Inflammatory macrophage treated with lipopolysaccharide for 4 hours (primary cell): ENCODE data around the gene SIPA1.
A peak's percentile ranks its signal among the peaks of the same experiment; 100 is the strongest.

Experiments used
- DNase-seq: peaks from one replicate; pipeline ENCODE4 v3.0.0-alpha.2; 2020

SIPA1 gene, protein sequence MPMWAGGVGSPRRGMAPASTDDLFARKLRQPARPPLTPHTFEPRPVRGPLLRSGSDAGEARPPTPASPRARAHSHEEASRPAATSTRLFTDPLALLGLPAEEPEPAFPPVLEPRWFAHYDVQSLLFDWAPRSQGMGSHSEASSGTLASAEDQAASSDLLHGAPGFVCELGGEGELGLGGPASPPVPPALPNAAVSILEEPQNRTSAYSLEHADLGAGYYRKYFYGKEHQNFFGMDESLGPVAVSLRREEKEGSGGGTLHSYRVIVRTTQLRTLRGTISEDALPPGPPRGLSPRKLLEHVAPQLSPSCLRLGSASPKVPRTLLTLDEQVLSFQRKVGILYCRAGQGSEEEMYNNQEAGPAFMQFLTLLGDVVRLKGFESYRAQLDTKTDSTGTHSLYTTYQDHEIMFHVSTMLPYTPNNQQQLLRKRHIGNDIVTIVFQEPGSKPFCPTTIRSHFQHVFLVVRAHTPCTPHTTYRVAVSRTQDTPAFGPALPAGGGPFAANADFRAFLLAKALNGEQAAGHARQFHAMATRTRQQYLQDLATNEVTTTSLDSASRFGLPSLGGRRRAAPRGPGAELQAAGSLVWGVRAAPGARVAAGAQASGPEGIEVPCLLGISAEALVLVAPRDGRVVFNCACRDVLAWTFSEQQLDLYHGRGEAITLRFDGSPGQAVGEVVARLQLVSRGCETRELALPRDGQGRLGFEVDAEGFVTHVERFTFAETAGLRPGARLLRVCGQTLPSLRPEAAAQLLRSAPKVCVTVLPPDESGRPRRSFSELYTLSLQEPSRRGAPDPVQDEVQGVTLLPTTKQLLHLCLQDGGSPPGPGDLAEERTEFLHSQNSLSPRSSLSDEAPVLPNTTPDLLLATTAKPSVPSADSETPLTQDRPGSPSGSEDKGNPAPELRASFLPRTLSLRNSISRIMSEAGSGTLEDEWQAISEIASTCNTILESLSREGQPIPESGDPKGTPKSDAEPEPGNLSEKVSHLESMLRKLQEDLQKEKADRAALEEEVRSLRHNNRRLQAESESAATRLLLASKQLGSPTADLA

DNA sequence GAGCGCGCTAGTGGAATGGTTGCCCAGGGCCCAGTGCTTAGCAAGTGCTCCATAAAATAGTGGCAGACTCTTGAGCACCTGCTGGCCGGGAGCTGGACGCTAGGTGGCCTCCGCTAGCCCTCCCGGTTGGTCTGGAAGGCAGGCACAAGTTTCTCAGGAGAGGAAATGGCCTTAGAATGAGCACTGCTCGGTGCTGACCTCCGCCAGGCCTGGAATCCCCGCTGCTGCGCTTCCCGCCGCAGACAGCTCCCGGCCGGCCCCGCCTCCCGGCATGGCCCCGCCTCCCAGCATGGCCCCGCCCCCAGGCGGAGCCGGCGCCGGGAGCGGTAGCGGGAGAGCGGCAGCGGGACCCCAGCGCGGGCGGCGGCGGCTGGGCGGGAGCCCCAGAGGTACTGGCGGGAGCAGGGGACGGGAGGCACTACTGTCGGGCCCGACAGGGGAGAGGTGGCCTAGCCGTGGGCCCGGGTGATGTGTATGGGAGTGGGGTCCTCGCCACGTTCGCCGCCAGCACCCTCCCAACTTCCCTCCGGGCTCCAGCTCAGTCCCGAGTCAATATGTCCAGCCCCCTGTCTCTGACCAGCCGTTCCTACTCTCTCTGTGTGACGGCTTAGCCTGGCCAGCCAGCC, at the start of gene SIPA1:
Gene SIPA1 (plus strand): TSS at position 308 of the 626 bp plus-strand sequence. CDS start 2,821 bp downstream, outside the sequence.
- DNase-seq, result peak; percentile 89

DNA sequence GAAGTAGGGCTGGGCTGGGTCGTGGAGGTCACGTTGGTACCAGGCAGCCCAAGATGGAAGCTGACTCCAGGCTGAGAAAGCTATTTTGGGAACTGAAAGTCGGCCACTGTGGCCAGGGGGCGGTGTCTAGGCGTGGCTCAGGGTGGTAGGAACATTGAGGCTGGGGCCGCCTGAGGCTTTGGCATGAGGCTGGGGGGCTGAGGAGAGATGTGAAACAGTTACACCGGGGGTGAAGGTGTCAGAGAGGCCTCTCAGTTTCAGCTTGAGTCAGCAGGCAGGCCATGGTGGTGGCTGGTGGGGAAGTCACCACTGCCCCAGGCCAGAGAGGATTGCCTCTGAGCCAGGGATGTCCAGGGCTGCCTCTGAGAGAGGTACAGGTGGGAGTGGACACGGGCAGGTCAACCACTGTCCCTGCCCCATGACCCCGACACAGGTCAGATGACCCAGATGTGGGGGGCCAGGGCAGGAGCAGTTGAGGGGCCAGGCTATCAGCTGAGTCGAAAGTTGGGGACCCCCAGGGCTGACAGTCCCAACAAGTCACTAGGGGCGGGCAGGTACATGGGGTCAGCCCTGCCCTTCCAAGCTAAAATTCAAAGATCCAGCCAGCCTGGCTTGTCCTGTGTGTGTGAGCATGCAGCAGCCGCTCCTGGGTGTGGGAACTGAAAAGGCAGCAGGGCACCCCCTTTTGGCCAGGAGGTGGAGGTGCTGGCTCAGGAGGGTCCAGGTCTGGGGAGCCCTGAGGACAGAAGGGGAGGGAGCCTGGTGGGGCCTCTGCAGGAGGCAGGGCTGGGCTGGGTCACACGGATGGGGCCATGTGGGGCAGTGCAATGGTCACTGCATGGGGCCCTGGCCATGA, 49.5 kb upstream of the SIPA1 start:
- DNase-seq, result peak; percentile 83

DNA sequence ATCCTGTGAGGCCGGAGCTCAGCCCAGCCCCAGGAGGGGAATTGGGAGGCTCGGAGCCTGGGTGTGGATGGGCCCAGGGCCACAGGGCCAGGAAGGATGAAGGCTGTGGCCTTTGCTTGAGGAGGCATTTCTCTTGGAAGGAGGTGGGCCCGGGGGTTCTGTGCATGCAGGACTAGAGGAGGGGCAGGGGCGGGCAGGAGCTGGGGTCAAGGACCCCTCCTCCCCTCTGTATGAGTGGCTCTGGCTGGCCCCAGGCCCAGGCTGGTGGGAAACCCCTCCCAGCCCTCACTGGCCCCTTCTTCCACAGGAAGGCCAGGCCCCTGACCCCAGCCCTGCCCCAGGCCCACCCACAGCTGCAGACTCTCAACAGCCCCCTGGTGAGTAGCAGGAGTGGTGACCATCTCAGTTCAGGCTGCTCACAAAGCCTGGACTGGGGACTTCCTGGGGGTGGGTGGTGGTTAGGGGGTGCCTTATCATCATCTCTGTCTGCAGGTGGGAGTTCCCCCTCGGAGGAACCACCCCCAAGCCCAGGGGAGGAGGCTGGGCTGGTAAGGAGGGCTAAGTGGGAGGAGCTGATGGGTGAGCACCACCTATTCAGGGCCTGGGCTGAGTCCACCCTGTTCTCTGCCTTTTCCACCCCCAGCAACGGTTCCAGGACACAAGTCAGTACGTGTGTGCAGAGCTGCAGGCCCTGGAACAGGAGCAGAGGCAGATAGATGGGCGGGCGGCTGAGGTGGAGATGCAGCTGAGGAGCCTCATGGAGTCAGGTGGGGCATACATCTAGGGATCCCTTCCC, 48.3 kb upstream of the SIPA1 start:
- no peak for DNase-seq

GRCh38 chr11:65590240-65590738, 47.6 kb upstream of the SIPA1 start:
- no peak for DNase-seq

- DNase-seq, result no peak
Measured at GRCh38 chr11:65591939-65592857, 45.7 kb upstream of the SIPA1 start.

- no peak for DNase-seq
Measured at GRCh38 chr11:65592858-65593517, 44.9 kb upstream of the SIPA1 start.

DNA sequence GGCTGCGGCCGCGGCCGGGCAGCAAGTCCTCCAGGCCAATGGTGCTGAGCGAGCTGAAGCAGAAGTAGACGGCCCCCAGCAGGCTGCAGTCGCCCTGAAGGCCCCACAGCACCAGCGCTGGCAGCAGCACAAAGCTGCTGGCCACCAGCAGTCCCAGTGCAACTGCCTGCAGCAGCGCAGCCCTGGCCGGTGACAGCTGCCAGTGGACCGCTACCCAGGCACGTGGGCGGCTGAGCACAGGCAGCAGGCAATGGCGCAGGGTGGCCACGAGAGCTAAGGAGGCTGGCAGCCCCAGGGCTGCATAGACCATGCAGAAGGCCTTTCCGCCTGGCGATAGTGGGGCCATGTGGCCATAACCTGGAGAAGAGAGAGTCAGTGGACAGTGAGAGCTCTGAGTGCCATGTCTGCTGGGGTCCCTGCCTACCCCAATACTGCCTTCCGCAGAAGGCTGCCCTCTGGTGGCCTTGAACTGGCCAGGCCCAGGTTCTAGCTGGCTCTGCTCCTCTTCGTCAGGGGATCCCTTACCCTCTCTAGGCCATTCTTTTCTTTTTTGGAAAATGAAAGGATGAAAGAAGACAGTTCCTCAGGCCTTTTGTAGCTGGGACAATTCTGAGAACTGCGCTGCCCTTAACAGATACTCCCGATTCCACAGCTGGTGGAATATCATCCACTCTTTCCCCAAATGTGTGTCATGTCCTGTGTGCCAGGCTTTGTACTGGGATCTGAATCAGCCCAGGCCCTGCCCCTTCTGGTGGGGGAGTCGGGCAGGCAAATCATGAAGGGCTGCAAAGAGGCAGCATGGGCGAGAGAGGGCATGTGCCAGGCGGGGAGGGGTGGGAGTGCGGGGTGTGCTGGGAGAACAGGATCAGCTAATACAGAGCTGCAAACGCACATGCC, 44.1 kb upstream of the SIPA1 start:
- peak; percentile 53 for DNase-seq

- no peak for DNase-seq
Measured at GRCh38 chr11:65595131-65595530, 42.8 kb upstream of the SIPA1 start.

GRCh38 chr11:65595543-65596281, 42.2 kb upstream of the SIPA1 start, which contains the start of gene KCNK7:
Gene KCNK7, minus strand, starts transcription at chr11:65595800. Its CDS starts 28 bp downstream, at chr11:65595772.
- DNase-seq, result no peak

GRCh38 chr11:65596520-65596919, 41.4 kb upstream of the SIPA1 start:
- DNase-seq, result no peak

DNA sequence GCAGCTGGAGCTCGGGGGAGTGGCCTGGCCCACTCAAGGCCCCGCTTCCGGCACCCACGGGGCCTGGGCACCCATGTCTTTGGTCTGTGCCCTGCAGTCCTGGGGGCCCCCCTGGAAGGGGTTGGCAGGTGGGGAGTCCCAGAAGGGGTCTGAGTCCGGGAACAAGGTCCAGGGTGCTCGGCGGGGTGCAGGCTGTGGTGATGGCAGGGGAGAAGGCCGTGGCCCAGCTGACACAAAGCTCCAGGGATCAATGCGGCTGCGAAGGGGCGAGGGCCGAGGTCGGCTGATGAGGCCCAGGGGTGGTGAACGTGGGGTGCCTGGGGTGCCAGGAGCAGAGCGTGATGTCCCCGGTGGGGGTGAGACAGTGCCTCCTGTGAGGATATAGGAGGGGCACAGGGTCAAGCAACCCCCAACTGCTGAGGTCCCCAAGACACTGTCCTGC, 39.6 kb upstream of the SIPA1 start:
- DNase-seq, result no peak

GRCh38 chr11:65599216-65599954, 38.5 kb upstream of the SIPA1 start:
- DNase-seq, result no peak

DNA sequence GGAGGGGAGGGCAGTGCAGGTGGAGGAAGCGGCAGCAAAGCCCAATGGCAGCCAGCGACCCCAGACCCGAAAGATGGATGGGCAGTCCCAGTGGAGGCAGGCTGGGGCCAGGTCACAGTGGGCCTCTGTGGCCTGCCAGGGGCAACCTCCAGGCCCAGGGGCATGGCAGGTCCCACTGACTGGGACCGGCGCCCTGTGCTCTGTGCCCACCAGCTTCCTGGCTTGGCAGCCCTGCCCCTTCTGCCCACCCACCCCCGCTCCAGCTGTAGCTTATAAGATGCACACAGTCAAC, 38.0 kb upstream of the SIPA1 start:
- no peak for DNase-seq

- no peak for DNase-seq
Measured at GRCh38 chr11:65604258-65604657, 33.6 kb upstream of the SIPA1 start.

DNA sequence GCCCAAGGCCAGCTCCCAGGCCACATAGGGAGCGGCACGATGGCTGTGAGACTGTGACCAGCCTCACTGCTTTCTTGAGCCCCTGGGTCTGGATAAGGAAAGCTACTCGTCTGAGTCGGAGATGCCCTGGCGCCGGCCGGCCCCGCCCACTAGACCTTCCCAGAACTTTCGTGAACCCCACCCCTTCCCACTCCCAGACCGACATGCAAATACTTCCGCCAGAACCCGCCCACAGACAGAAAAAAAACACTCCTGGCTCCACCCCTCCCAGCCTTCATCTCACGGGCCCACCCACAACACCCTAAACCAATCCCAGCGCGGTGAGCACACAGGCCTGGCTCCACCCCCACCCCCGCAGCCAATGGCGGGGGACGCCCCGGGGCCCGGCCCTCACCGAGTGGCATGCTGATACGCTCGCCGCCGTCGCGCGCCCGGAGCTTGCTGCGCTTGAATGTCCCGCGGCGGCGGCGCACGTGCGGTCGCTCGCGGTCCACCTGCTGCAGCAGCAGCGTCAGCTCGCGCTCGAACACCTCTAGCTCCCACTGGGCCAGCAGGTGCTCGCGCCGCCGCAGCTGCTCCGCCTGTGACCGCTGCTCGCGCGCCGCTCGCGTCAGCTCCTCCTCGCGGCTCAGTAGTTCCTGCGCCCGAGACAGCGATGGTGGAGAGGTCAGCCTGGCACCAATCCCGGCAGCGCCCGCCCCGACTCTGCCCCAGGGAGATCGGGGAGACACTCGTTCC, 30.9 kb upstream of the SIPA1 start:
- DNase-seq, result peak; percentile 75
